ENCODE results near the gene PCDHGA8.
A peak's percentile ranks its signal among the peaks of the same experiment; 100 is the strongest.
"Not testable (repeated sequence)": the region's sequence is repeated elsewhere in the genome, so short reads cannot be mapped to it uniquely, and the experiment has no call there.

PCDHGA8 gene

GRCh38 chr5:141393267-141393666 lies 834 bp downstream of the PCDHGA8 start:
- Histone ChIP-seq H3K9me3 (ENCODE audit: control insufficient read depth, insufficient read depth, low read length) (peaks cover 81% of the 10 kb centered on the region), H3K27ac (ENCODE audit: low read depth, low read length) (no peak overlapping the region), H3K9ac (ENCODE audit: low read depth, low read length) (no peak overlapping the region), H3K4me1 (ENCODE audit: control insufficient read depth, insufficient read depth, low read length) (no peaks in the 10 kb centered on the region), H3K36me3 (ENCODE audit: control insufficient read depth, insufficient read depth, low read length) (peaks cover 5% of the 10 kb centered on the region; the same call in 1 of the 2 replicates), H3K27me3 (ENCODE audit: control insufficient read depth, insufficient read depth, low read length) (0 out of 2 replicates have a peak, but pooled peaks cover 3% of the 10 kb centered on the region), H3K4me3 (ENCODE audit: low read depth, low read length) (no peak overlapping the region)

- not testable (repeated sequence) for H3K4me1 ChIP-seq (ENCODE audit: control insufficient read depth, insufficient read depth, low read length); H3K9ac ChIP-seq (ENCODE audit: low read depth, low read length); H3K4me3 ChIP-seq (ENCODE audit: low read depth, low read length); H3K27ac ChIP-seq (ENCODE audit: low read depth, low read length); H3K36me3 ChIP-seq (ENCODE audit: control insufficient read depth, insufficient read depth, low read length); H3K27me3 ChIP-seq (ENCODE audit: control insufficient read depth, insufficient read depth, low read length)
- peaks cover 81% of the 10 kb centered on the region for H3K9me3 ChIP-seq (ENCODE audit: control insufficient read depth, insufficient read depth, low read length)
Measured at GRCh38 chr5:141394401-141395187, 2.2 kb downstream of the PCDHGA8 start.

DNA sequence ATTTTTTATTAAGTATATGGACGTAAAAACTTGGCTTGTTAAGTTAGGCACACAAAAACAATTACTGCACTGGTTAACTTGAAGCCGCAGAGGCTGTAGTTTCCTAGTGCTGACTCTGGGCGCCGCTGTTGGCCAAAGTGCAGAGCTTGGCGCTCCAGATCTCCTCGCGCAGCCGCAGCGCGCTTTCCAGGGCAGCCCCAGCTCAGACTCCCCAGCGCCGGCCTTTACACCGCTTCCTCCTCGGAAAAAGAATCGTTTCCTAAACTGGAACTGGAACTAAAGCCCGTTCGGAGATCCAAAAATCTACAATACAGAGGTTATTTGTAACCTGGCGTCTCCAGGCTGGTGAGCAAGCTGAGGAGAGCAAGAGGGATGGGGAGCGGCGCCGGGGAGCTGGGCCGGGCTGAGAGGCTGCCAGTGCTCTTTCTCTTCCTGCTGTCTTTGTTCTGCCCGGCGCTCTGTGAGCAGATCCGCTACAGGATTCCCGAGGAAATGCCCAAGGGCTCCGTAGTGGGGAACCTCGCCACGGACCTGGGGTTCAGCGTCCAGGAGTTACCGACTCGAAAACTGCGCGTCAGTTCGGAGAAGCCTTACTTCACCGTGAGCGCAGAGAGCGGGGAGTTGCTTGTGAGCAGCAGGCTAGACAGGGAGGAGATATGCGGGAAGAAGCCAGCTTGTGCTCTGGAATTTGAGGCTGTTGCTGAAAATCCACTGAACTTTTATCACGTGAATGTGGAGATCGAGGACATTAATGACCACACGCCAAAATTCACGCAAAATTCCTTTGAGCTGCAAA lies 5.5 kb downstream of the PCDHGA8 start, which contains the start of gene PCDHGB5:
TSS of gene PCDHGB5 (plus strand) at position 192 of the 796 bp plus-strand sequence. CDS start at position 373, 181 bp downstream.
- not testable (repeated sequence) for H3K4me1 ChIP-seq (ENCODE audit: control insufficient read depth, insufficient read depth, low read length); H3K36me3 ChIP-seq (ENCODE audit: control insufficient read depth, insufficient read depth, low read length); H3K27me3 ChIP-seq (ENCODE audit: control insufficient read depth, insufficient read depth, low read length); H3K27ac ChIP-seq (ENCODE audit: low read depth, low read length); H3K9ac ChIP-seq (ENCODE audit: low read depth, low read length); H3K4me3 ChIP-seq (ENCODE audit: low read depth, low read length)
- H3K9me3 ChIP-seq (ENCODE audit: control insufficient read depth, insufficient read depth, low read length): peaks cover 57% of the 10 kb centered on the region

GRCh38 chr5:141398608-141399007 lies 6.2 kb downstream of the PCDHGA8 start:
- Histone ChIP-seq H3K4me1 (ENCODE audit: control insufficient read depth, insufficient read depth, low read length) (no peaks in the 10 kb centered on the region), H3K9me3 (ENCODE audit: control insufficient read depth, insufficient read depth, low read length) (peaks cover 50% of the 10 kb centered on the region), H3K36me3 (ENCODE audit: control insufficient read depth, insufficient read depth, low read length) (no peaks in the 10 kb centered on the region), H3K4me3 (ENCODE audit: low read depth, low read length) (no peak overlapping the region), H3K9ac (ENCODE audit: low read depth, low read length) (no peak overlapping the region), H3K27ac (ENCODE audit: low read depth, low read length) (no peak overlapping the region), H3K27me3 (ENCODE audit: control insufficient read depth, insufficient read depth, low read length) (no peaks in the 10 kb centered on the region)

- Histone ChIP-seq H3K36me3 (ENCODE audit: control insufficient read depth, insufficient read depth, low read length) (no peaks in the 10 kb centered on the region), H3K27me3 (ENCODE audit: control insufficient read depth, insufficient read depth, low read length) (no peaks in the 10 kb centered on the region), H3K9ac (ENCODE audit: low read depth, low read length) (no peak overlapping the region), H3K4me3 (ENCODE audit: low read depth, low read length) (no peak overlapping the region), H3K4me1 (ENCODE audit: control insufficient read depth, insufficient read depth, low read length) (no peaks in the 10 kb centered on the region), H3K9me3 (ENCODE audit: control insufficient read depth, insufficient read depth, low read length) (peaks cover 43% of the 10 kb centered on the region), H3K27ac (ENCODE audit: low read depth, low read length) (no peak overlapping the region)
Measured at GRCh38 chr5:141399555-141400258, 7.3 kb downstream of the PCDHGA8 start.

DNA sequence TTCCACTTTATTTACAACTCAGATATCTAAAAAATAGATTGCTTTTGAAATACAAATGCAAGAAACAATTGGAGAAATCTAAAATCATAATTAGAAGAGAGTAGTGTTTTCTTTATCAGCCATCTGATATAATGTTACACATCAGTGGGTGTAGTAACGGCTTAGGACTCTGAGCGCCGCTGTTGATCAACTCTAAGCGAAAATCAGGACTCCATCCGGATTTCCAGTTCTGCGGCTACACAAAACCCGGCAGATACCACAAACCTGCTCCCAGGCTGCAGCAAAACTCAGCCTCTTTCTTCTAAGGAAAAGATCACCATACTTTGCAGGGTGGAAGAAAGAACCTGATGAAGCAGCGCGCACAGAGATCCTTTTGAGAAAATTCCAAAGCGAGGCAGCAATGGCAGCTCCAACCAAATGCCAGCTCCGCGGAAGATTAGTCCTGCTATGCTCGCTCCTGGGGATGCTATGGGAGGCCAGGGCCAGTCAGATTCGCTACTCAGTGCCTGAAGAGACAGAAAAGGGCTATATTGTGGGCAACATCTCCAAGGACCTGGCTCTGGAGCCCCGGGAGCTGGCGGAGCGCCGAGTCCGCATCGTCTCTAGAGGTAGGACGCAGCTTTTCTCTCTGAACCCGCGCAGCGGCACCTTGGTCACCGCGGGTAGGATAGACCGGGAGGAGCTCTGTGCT lies 10.3 kb downstream of the PCDHGA8 start, which contains the start of gene PCDHGA9:
TSS of gene PCDHGA9 (plus strand) at position 226 of the 691 bp plus-strand sequence. CDS start at position 401, 175 bp downstream.
- no peaks in the 10 kb centered on the region for H3K36me3 ChIP-seq (ENCODE audit: control insufficient read depth, insufficient read depth, low read length)
- H3K9ac ChIP-seq (ENCODE audit: low read depth, low read length): no peak within 1 kb of the TSS
- no peak within 1 kb of the TSS for H3K27ac ChIP-seq (ENCODE audit: low read depth, low read length)
- no peak within 1 kb of the TSS for H3K4me3 ChIP-seq (ENCODE audit: low read depth, low read length)
- no peaks in the 10 kb centered on the region for H3K27me3 ChIP-seq (ENCODE audit: control insufficient read depth, insufficient read depth, low read length)
- H3K4me1 ChIP-seq (ENCODE audit: control insufficient read depth, insufficient read depth, low read length): no peaks in the 10 kb centered on the region
- peaks cover 26% of the 10 kb centered on the region for H3K9me3 ChIP-seq (ENCODE audit: control insufficient read depth, insufficient read depth, low read length)

DNA sequence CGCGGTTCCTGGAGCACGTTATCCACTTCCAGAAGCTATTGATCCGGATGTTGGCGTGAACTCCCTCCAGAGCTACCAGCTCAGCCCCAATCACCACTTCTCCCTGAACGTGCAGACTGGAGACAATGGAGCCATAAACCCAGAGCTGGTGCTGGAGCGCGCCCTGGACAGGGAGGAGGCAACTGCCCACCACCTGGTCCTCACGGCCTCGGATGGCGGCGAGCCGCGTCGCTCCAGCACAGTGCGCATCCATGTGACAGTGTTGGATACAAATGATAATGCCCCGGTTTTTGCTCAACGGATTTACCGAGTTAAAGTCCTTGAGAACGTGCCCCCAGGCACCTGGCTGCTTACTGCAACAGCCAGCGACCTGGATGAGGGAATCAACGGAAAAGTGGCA lies 11.0 kb downstream of the PCDHGA8 start:
- peaks cover under 1% of the 10 kb centered on the region; the same call in 1 of the 2 replicates for H3K4me1 ChIP-seq (ENCODE audit: control insufficient read depth, insufficient read depth, low read length)
- H3K9me3 ChIP-seq (ENCODE audit: control insufficient read depth, insufficient read depth, low read length): peaks cover 25% of the 10 kb centered on the region

DNA sequence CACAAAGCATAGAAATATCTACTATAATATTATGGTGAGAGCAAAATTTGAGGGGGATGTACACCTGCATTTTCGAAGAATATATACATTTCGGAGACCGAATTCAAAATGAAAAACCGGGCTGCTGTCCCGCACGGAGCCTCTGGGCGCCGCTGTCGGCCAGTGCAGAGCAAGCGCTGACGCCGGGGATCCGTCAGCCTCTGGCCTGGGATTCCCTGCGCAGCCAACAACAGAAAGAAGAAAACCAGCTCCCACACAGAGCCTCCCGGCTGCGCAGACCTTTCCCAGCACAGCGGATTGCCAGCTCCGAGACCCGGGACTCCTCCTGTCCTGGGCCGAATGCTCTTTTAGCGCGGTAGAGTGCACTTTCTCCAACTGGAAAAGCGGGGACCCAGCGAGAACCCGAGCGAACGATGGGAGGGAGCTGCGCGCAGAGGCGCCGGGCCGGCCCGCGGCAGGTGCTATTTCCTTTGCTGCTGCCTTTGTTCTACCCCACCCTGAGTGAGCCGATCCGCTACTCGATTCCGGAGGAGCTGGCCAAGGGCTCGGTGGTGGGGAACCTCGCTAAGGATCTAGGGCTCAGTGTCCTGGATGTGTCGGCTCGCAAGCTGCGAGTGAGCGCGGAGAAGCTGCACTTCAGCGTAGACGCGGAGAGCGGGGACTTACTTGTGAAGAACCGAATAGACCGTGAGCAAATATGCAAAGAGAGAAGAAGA lies 15.5 kb downstream of the PCDHGA8 start, which contains the start of gene PCDHGB6:
TSS of gene PCDHGB6 (plus strand) at position 232 of the 716 bp plus-strand sequence. CDS start at position 414, 182 bp downstream.
- Histone ChIP-seq H3K4me3 (ENCODE audit: low read depth, low read length) (peak within 1 kb of the TSS; percentile 76), H3K27me3 (ENCODE audit: control insufficient read depth, insufficient read depth, low read length) (peaks cover 13% of the 10 kb centered on the region), H3K9ac (ENCODE audit: low read depth, low read length) (peak within 1 kb of the TSS; percentile 44; the same call in 1 of the 2 replicates)
- H3K27ac ChIP-seq (ENCODE audit: low read depth, low read length); H3K36me3 ChIP-seq (ENCODE audit: control insufficient read depth, insufficient read depth, low read length); H3K9me3 ChIP-seq (ENCODE audit: control insufficient read depth, insufficient read depth, low read length); H3K4me1 ChIP-seq (ENCODE audit: control insufficient read depth, insufficient read depth, low read length): not testable (repeated sequence)

More for the DNA sequence above, 11.0 kb downstream of the PCDHGA8 start:
- no peaks in the 10 kb centered on the region for H3K36me3 ChIP-seq (ENCODE audit: control insufficient read depth, insufficient read depth, low read length)
- H3K4me3 ChIP-seq (ENCODE audit: low read depth, low read length): no peak overlapping the region
- peaks cover 1% of the 10 kb centered on the region for H3K27me3 ChIP-seq (ENCODE audit: control insufficient read depth, insufficient read depth, low read length)
- H3K9ac ChIP-seq (ENCODE audit: low read depth, low read length): no peak overlapping the region
- no peak overlapping the region for H3K27ac ChIP-seq (ENCODE audit: low read depth, low read length)

DNA sequence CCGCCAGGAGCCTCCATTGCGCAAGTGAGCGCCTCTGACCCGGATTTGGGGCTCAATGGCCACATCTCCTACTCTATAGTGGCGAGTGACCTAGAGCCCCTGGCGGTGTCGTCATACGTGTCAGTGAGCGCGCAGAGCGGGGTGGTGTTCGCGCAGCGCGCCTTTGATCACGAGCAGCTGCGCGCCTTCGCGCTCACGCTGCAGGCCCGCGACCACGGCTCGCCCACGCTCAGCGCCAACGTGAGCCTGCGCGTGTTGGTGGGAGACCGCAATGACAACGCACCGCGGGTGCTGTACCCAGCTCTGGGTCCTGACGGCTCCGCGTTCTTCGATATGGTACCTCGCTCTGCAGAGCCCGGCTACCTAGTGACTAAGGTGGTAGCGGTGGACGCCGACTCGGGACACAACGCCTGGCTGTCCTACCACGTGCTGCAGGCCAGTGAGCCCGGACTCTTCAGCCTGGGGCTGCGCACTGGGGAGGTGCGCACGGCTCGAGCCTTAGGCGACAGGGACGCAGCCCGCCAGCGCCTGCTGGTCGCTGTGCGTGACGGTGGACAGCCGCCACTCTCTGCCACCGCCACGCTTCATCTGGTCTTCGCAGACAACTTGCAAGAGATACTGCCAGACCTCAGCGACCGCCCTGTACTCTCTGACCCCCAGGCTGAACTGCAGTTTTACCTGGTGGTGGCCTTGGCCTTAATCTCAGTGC lies 17.3 kb downstream of the PCDHGA8 start:
- Histone ChIP-seq H3K36me3 (ENCODE audit: control insufficient read depth, insufficient read depth, low read length) (no peaks in the 10 kb centered on the region), H3K27ac (ENCODE audit: low read depth, low read length) (no peak overlapping the region), H3K4me1 (ENCODE audit: control insufficient read depth, insufficient read depth, low read length) (peaks cover 3% of the 10 kb centered on the region; the same call in 1 of the 2 replicates), H3K27me3 (ENCODE audit: control insufficient read depth, insufficient read depth, low read length) (peaks cover 13% of the 10 kb centered on the region), H3K4me3 (ENCODE audit: low read depth, low read length) (no peak overlapping the region), H3K9me3 (ENCODE audit: control insufficient read depth, insufficient read depth, low read length) (peaks cover 6% of the 10 kb centered on the region; the same call in 1 of the 2 replicates), H3K9ac (ENCODE audit: low read depth, low read length) (no peak overlapping the region)

Data from HUES48 (cell line).